ENCODE results near the gene SEMA4D. TPM values are rescaled to one million over a fixed set of nuclear protein-coding genes. Genes with fewer than 3 reads are reported as not detected.

The SEMA4D gene
- total and polyA plus RNA-seq, 9 of the 15 experiments (the other 6 are each of a cell fraction or from before 2014, with no cell fraction given) = 0.38 to 5.1 (median 1.8) TPM

DNA sequence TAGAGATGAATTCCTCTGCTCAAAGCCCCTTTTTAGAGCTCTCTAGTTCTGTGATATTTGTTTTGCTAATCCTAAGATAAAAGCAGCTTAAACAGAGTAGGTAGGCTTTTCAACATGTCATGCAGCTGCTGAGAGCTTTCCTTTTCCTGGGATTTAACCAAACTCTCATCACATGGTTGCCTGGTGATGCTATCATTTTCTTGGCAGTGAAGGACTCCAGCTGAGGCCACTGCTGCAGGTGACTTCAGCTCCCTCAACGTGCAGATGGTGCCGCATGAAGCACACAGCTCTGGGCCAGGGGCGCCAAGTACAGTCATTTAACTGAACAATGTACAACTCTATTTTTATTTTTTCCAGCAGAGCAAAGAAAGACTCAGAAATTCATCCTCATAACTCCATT lies 137.4 kb downstream of the SEMA4D start:
- ChIA-PET POLR2A (no interaction called here), CTCF (ENCODE audit: low intra/inter-chr PET ratio) (no interaction called here)
- DNase-seq (ENCODE audit: extremely low read depth in 1 of 4, low spot score in 3 of 4) = no peak
- Histone ChIP-seq H3K79me2 (ENCODE audit: control insufficient read depth, insufficient read depth, low read length) (no peaks in the 10 kb centered on the region), H4K20me1 (replicated peaks; ENCODE audit: control insufficient read depth, insufficient read depth, low read length) (no peaks in the 10 kb centered on the region), H3K4me1 (replicated peaks in 1 of 2; ENCODE audit: control insufficient read depth in 2 of 2, insufficient read depth in 2 of 2, low read length in 2 of 2) (no peaks in the 10 kb centered on the region; a peak in 1 of 5 replicates), H3K27ac (ENCODE audit: extremely low read depth, low read depth, low read length) (no peak overlapping the region), H3K4me2 (ENCODE audit: insufficient read depth, low read length) (no peak overlapping the region), H3K9me1 (ENCODE audit: control insufficient read depth, insufficient read depth, low read length) (no peaks in the 10 kb centered on the region), H3K9me3 (replicated peaks; ENCODE audit: control insufficient read depth, insufficient read depth, low read depth, low read length) (no peaks in the 10 kb centered on the region), H2AFZ (ENCODE audit: low read depth, low read length) (no peak overlapping the region), H3K36me3 (ENCODE audit: control insufficient read depth, insufficient read depth, low read length) (peaks cover 45% of the 10 kb centered on the region; the same call in 2 of the 3 replicates), H3K9ac (ENCODE audit: insufficient read depth in 1 of 2, low read depth in 2 of 2, low read length in 2 of 2) (no peak overlapping the region), H3K27me3 (ENCODE audit: control insufficient read depth in 2 of 2, insufficient read depth in 2 of 2, low read length in 2 of 2) (no peaks in the 10 kb centered on the region), H3K4me3 (no peak overlapping the region)
- in situ Hi-C loops (cut with MboI) (no loop called here), intact Hi-C loops (cut with micrococcal nuclease) (no loop called here)
- no peak for FAIRE-seq
- 70% methylated on average over 2 of the region's 3 CpGs for WGBS (ENCODE audit: insufficient coverage, low coverage, missing lambda C conversion rate)
- no peak for ATAC-seq
- no TSS peak for BruUV-seq (replicated peaks)
- TF ChIP-seq NR2C1 (IDR thresholded peaks at IDR 0.05) (no peak), NR2C1 (tag; IDR thresholded peaks at IDR 0.05) (no peak), ZNF224 (CRISPR knock-in tag; IDR thresholded peaks at IDR 0.05) (no peak), NCOA4 (IDR thresholded peaks at IDR 0.05; ENCODE audit: partially characterized antibody) (no peak), SRF (CRISPR knock-in tag; IDR thresholded peaks at IDR 0.05) (no peak), DDX20 (tag; IDR thresholded peaks at IDR 0.05; ENCODE audit: low read depth) (no peak), NFIC (IDR thresholded peaks at IDR 0.05) (no peak), NUFIP1 (IDR thresholded peaks at IDR 0.05; ENCODE audit: partially characterized antibody) (no peak), ZNF253 (CRISPR knock-in tag; conservative IDR thresholded peaks at IDR 0.05) (no peak), ATF3 (IDR thresholded peaks at IDR 0.05) (no peak), ATF3 (CRISPR knock-in tag; conservative IDR thresholded peaks at IDR 0.05) (no peak), RBM22 (IDR thresholded peaks at IDR 0.05; ENCODE audit: low read depth, low read length, poor library complexity, severe bottlenecking) (no peak)
- TF ChIP-seq, protein P1, sequence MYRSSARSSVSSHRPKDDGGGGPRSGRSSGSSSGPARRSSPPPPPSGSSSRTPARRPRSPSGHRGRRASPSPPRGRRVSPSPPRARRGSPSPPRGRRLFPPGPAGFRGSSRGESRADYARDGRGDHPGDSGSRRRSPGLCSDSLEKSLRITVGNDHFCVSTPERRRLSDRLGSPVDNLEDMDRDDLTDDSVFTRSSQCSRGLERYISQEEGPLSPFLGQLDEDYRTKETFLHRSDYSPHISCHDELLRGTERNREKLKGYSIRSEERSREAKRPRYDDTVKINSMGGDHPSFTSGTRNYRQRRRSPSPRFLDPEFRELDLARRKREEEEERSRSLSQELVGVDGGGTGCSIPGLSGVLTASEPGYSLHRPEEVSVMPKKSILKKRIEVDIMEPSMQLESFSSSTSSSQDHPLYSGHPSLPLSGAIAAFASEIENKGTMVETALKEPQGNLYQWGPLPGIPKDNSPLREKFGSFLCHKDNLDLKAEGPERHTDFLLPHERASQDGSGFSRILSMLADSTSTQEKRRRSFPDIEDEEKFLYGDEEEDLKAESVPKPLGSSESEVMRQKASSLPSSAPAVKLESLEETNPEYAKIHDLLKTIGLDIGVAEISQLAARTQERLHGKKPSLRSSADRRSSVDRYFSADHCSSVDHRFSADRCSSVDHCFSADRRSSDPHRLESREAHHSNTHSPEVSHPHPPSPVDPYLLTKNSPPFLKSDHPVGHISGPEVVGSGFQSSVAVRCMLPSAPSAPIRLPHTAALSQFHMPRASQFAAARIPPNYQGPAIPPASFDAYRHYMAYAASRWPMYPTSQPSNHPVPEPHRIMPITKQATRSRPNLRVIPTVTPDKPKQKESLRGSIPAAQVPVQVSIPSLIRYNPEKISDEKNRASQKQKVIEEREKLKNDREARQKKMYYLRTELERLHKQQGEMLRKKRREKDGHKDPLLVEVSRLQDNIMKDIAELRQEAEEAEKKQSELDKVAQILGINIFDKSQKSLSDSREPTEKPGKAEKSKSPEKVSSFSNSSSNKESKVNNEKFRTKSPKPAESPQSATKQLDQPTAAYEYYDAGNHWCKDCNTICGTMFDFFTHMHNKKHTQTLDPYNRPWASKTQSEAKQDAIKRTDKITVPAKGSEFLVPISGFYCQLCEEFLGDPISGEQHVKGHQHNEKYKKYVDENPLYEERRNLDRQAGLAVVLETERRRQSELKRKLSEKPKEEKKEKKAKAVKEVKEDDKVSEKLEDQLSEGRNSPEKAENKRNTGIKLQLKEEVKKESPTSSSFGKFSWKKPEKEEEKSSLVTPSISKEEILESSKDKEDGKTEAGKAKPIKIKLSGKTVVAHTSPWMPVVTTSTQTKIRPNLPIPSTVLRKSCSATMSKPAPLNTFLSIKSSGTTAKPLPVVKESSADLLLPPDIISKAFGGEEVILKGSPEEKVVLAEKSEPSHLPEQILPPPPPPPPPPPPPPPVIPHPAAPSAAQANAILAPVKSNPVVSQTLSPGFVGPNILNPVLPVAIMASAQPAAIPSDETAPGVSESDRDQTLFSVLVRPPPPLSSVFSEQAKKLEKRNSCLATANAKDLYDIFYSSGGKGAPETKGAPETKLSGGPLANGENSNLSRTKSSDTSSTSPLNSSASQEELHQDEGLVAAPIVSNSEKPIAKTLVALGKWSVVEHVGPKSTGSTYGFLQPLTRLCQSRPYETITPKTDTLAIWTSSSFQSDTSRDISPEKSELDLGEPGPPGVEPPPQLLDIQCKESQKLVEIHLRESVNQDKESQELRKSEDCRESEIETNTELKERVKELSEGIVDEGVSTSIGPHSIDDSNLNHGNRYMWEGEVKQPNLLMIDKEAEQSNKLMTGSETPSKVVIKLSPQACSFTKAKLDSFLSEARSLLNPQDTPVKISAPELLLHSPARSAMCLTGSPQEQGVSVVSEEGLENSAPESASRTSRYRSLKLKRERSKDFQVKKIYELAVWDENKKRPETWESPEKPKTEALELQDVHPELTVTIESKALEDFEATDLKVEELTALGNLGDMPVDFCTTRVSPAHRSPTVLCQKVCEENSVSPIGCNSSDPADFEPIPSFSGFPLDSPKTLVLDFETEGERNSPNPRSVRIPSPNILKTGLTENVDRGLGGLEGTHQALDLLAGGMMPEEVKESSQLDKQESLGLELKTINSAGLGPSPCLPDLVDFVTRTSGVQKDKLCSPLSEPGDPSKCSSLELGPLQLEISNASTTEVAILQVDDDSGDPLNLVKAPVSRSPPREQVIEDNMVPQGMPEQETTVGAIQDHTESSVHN (IDR thresholded peaks at IDR 0.05; ENCODE audit: borderline replicate concordance in 1 of 2, low read depth in 1 of 2) = no peak

Measured in K562 (cell line).